GM23338 (cell line): ENCODE measurements around the gene FKBP7. TPM values are rescaled to one million over a fixed set of nuclear protein-coding genes. Genes with fewer than 3 reads are reported as not detected.

Experiments used
- ATAC-seq: fragments of 200-7000 bp; cut with Tn5 transposase; 3 replicates; pipeline ENCODE4 v1.9.1; 2020
- DNase-seq: peaks from one replicate; pipeline ENCODE4 v3.0.0-alpha.2; 2015; ENCODE audit warnings: low spot score
- H2AFZ ChIP-seq: fragments of 200-600 bp; sonication (generic); 2 replicates; pipeline ENCODE4 v1.8.0; 2016; ENCODE audit warnings: antibody characterized with exemption, mild to moderate bottlenecking, moderate library complexity
- H3F3A ChIP-seq: fragments of 200-600 bp; sonication (generic); replicated peaks from 2 replicates; pipeline ENCODE4 v1.8.0; 2017; ENCODE audit warnings: antibody characterized with exemption, mixed run types, low read depth
- H3K27ac ChIP-seq: fragments of 200-600 bp; sonication (generic); 2 replicates; pipeline ENCODE4 v1.6.1; 2016; ENCODE audit warnings: low read depth
- H3K27me3 ChIP-seq: fragments of 200-600 bp; sonication (generic); 2 replicates; pipeline ENCODE4 v1.8.0; 2016; ENCODE audit warnings: mild to moderate bottlenecking, mixed run types, moderate library complexity; ENCODE audit not compliant: insufficient read depth
- H3K36me3 ChIP-seq: fragments of 200-600 bp; sonication (generic); 2 replicates; pipeline ENCODE4 v1.8.0; 2016; ENCODE audit warnings: mild to moderate bottlenecking; ENCODE audit not compliant: insufficient read depth
- H3K4me1 ChIP-seq: fragments of 200-600 bp; sonication (generic); 2 replicates; pipeline ENCODE4 v1.8.0; 2016; ENCODE audit warnings: mild to moderate bottlenecking, moderate library complexity; ENCODE audit not compliant: insufficient read depth
- H3K4me2 ChIP-seq: fragments of 200-600 bp; sonication (generic); 2 replicates; pipeline ENCODE4 v1.7.1; 2017; ENCODE audit warnings: mixed run types
- H3K4me3 ChIP-seq: fragments of 200-600 bp; sonication (generic); 2 replicates; pipeline ENCODE4 v1.6.1; 2016; ENCODE audit warnings: mixed run types
- H3K79me2 ChIP-seq: fragments of 200-600 bp; sonication (generic); replicated peaks from 2 replicates; pipeline ENCODE4 v1.8.0; 2017; ENCODE audit warnings: mild to moderate bottlenecking; ENCODE audit not compliant: insufficient read depth
- H3K9me2 ChIP-seq: fragments of 200-600 bp; sonication (generic); 2 replicates; pipeline ENCODE4 v1.8.0; 2017; ENCODE audit not compliant: insufficient read depth
- H4K20me1 ChIP-seq: fragments of 200-600 bp; sonication (generic); replicated peaks from 2 replicates; pipeline ENCODE4 v1.8.0; 2017; ENCODE audit warnings: mild to moderate bottlenecking; ENCODE audit not compliant: insufficient read depth
- H3K27ac Mint-ChIP-seq: 2 replicates; pipeline ENCODE4 v1.8.0; 2020; ENCODE audit warnings: inconsistent platforms, mild to moderate bottlenecking, moderate library complexity, mixed read lengths
- H3K27me3 Mint-ChIP-seq: 3 replicates; pipeline ENCODE4 v1.8.0; 2022; ENCODE audit warnings: low read depth, mild to moderate bottlenecking, moderate library complexity, mixed read lengths, inconsistent platforms; ENCODE audit not compliant: insufficient read depth, poor library complexity
- H3K36me3 Mint-ChIP-seq: 3 replicates; pipeline ENCODE4 v1.8.0; 2021; ENCODE audit warnings: low read depth, mild to moderate bottlenecking, inconsistent platforms, moderate library complexity, mixed read lengths
- H3K4me1 Mint-ChIP-seq: 3 replicates; pipeline ENCODE4 v1.8.0; 2020; ENCODE audit warnings: mild to moderate bottlenecking, inconsistent platforms, mixed read lengths
- H3K4me3 Mint-ChIP-seq: 3 replicates; pipeline ENCODE4 v1.8.0; 2021; ENCODE audit warnings: moderate library complexity, mild to moderate bottlenecking, inconsistent platforms, mixed read lengths
- H3K9me3 Mint-ChIP-seq: 3 replicates; pipeline ENCODE4 v1.8.0; 2020; ENCODE audit warnings: moderate library complexity, mild to moderate bottlenecking, inconsistent platforms, mixed read lengths
- CREB1 ChIP-seq: fragments of 250-450 bp; sonication (Bioruptor Pico); IDR thresholded peaks from 2 replicates; pipeline ENCODE4 v1.5.0; 2020; ENCODE audit warnings: low read depth, mild to moderate bottlenecking, moderate library complexity
- CTCF ChIP-seq, 2 experiments: fragments of 200-600 bp in 1 of 2; sonication (generic) in 1 of 2; conservative IDR thresholded peaks; 2 replicates each; pipeline versions ENCODE4 v1.5.1 to v1.6.1; 2016 to 2017; ENCODE audit warnings: antibody characterized with exemption in 2 of 2, low read depth in 2 of 2, mild to moderate bottlenecking in 2 of 2, moderate library complexity in 1 of 2
- ETS1 ChIP-seq: IDR thresholded peaks from 2 replicates; pipeline ENCODE4 v1.6.1; 2016; ENCODE audit warnings: antibody characterized with exemption
- EZH2phosphoT487 ChIP-seq: fragments of 200-600 bp; sonication (generic); IDR thresholded peaks from one replicate; pipeline ENCODE4 v1.8.1; 2018; ENCODE audit warnings: antibody characterized with exemption; ENCODE audit not compliant: unreplicated experiment
- JUNB ChIP-seq: IDR thresholded peaks from one replicate; pipeline ENCODE4 v1.6.1; 2016; ENCODE audit warnings: antibody characterized with exemption; ENCODE audit not compliant: unreplicated experiment
- NANOG ChIP-seq: IDR thresholded peaks from 2 replicates; pipeline ENCODE4 v1.6.1; 2016; ENCODE audit warnings: antibody characterized with exemption, borderline replicate concordance
- POLR2AphosphoS5 ChIP-seq: IDR thresholded peaks from 2 replicates; pipeline ENCODE4 v1.6.1; 2016; ENCODE audit warnings: antibody characterized with exemption, low read depth
- REST ChIP-seq: IDR thresholded peaks from one replicate; pipeline ENCODE4 v1.6.1; 2018; ENCODE audit warnings: antibody characterized with exemption; ENCODE audit not compliant: unreplicated experiment
- STAT1 ChIP-seq: IDR thresholded peaks from one replicate; pipeline ENCODE4 v1.6.1; 2016; ENCODE audit warnings: antibody characterized with exemption; ENCODE audit not compliant: unreplicated experiment
- ZNF114 ChIP-seq: fragments of 250-450 bp; sonication (Bioruptor Pico); IDR thresholded peaks from 2 replicates; pipeline ENCODE4 v1.5.0; 2020; ENCODE audit warnings: mild to moderate bottlenecking, moderate library complexity
- ZNF331 ChIP-seq: fragments of 250-450 bp; sonication (Bioruptor Pico); IDR thresholded peaks from 2 replicates; pipeline ENCODE4 v1.5.0; 2020; ENCODE audit warnings: low read depth, mild to moderate bottlenecking, moderate library complexity
- ZNF462 ChIP-seq: fragments of 250-450 bp; sonication (Bioruptor Pico); IDR thresholded peaks from 2 replicates; pipeline ENCODE4 v1.5.0; 2020; ENCODE audit warnings: mild to moderate bottlenecking, moderate library complexity
- polyA plus RNA-seq: library from polyadenylated mRNA; unstranded; fragments of >200 nt; fragmentation: Nextera tagmentation; extraction: Ambion mirVana; gene quantifications from 2 replicates; pipeline ENCODE4 v1.2.1, GENCODE V29; 2016
- total RNA-seq: library from RNA; depleted of rRNA; stranded (reverse); fragments of >200 nt; shearing (Covaris generic); gene quantifications from 2 replicates; pipeline ENCODE4 v1.2.3, GENCODE V29; 2014

The FKBP7 gene
- total and polyA plus RNA-seq, 2 experiments from 2014 or later: 8.3 to 9.0 TPM

- ATAC-seq (peak; percentile 94), DNase-seq (peak; percentile 97)
- Histone ChIP-seq H2AFZ (peak within 1 kb of the TSS; percentile 94), H4K20me1 (peaks cover 7% of the 10 kb centered on the region), H3K4me1 (peaks cover 9% of the 10 kb centered on the region), H3K4me3 (peak within 1 kb of the TSS; percentile 80), H3F3A (0 out of 2 replicates have a peak, but pooled peaks cover 4% of the 10 kb centered on the region), H3K4me2 (peak within 1 kb of the TSS; percentile 92), H3K27ac (peak within 1 kb of the TSS; percentile 99), H3K9me2 (peaks cover 6% of the 10 kb centered on the region; the same call in 1 of the 2 replicates), H3K36me3 (peaks cover 15% of the 10 kb centered on the region; the same call in 1 of the 2 replicates), H3K79me2 (peaks cover 31% of the 10 kb centered on the region), H3K27me3 (no peaks in the 10 kb centered on the region)
- peaks cover 7% of the 10 kb centered on the region for H3K27me3 Mint-ChIP-seq
- H3K9me3 Mint-ChIP-seq: no peaks in the 10 kb centered on the region
- peaks cover 18% of the 10 kb centered on the region for H3K4me1 Mint-ChIP-seq
- H3K36me3 Mint-ChIP-seq: peaks cover 26% of the 10 kb centered on the region
- TF ChIP-seq REST: no peak
- no peak for TF ChIP-seq STAT1
- TF ChIP-seq ZNF114: no peak
- TF ChIP-seq ETS1: no peak
- no peak for TF ChIP-seq EZH2phosphoT487
- TF ChIP-seq JUNB: no peak
- no peak for TF ChIP-seq ZNF462
- no peak for TF ChIP-seq CTCF (conservative IDR thresholded peaks at IDR 0.05; ENCODE audit: low read depth in 2 of 2)
- no peak for TF ChIP-seq NANOG
- TF ChIP-seq ZNF331 (CRISPR knock-in tag): no peak
- TF ChIP-seq POLR2AphosphoS5: peak; percentile 96
- TF ChIP-seq CREB1 (CRISPR knock-in tag): 0 out of 2 replicates have a peak, but pooled peaks have one; percentile 6
- H3K27ac Mint-ChIP-seq: peak within 1 kb of the TSS; percentile 100
- H3K4me3 Mint-ChIP-seq: peak within 1 kb of the TSS; percentile 88
Observed at GRCh38 chr2:178450774-178451525, 27.4 kb downstream of the FKBP7 start, which contains the start of the genes PJVK and PRKRA. Gene PJVK, plus strand, starts transcription at chr2:178451378. Its CDS starts 2,032 bp downstream, at chr2:178453410. Gene PRKRA, minus strand, starts transcription at chr2:178451175. Its CDS starts 145 bp downstream, at chr2:178451030.
